GM23248 (cell line): ENCODE results near the gene CEMP1. TPM values are rescaled to one million over a fixed set of nuclear protein-coding genes. Genes with fewer than 3 reads are reported as not detected.

Experiments used
- DNase-seq: peaks from one replicate; pipeline ENCODE4 v3.0.0-alpha.2; 2015
- H2AFZ ChIP-seq: fragments of 200-600 bp; sonication (generic); 2 replicates; pipeline ENCODE4 v1.6.1; 2016; ENCODE audit warnings: antibody characterized with exemption
- H3F3A ChIP-seq: fragments of 200-600 bp; sonication (generic); 2 replicates; pipeline ENCODE4 v1.6.1; 2016; ENCODE audit warnings: mild to moderate bottlenecking, antibody characterized with exemption, mixed run types; ENCODE audit not compliant: insufficient read depth
- H3K27ac ChIP-seq: fragments of 200-600 bp; sonication (generic); 2 replicates; pipeline ENCODE4 v1.5.1; 2016; ENCODE audit warnings: mild to moderate bottlenecking
- H3K27me3 ChIP-seq: fragments of 200-600 bp; sonication (generic); replicated peaks from 2 replicates; pipeline ENCODE4 v1.6.1; 2016; ENCODE audit warnings: mild to moderate bottlenecking; ENCODE audit not compliant: insufficient read depth
- H3K36me3 ChIP-seq: fragments of 200-600 bp; sonication (generic); 2 replicates; pipeline ENCODE4 v1.6.1; 2016; ENCODE audit warnings: low read depth, mild to moderate bottlenecking
- H3K4me1 ChIP-seq: fragments of 200-600 bp; sonication (generic); 2 replicates; pipeline ENCODE4 v1.6.1; 2016; ENCODE audit warnings: mild to moderate bottlenecking; ENCODE audit not compliant: insufficient read depth
- H3K4me2 ChIP-seq: fragments of 200-600 bp; sonication (generic); one replicate; pipeline ENCODE4 v1.6.1; 2016; ENCODE audit warnings: mild to moderate bottlenecking; ENCODE audit not compliant: unreplicated experiment
- H3K4me3 ChIP-seq: fragments of 200-600 bp; sonication (generic); 2 replicates; pipeline ENCODE4 v1.5.1; 2016; ENCODE audit warnings: mild to moderate bottlenecking
- H3K79me2 ChIP-seq: fragments of 200-600 bp; sonication (generic); 2 replicates; pipeline ENCODE4 v1.6.1; 2016; ENCODE audit warnings: mild to moderate bottlenecking; ENCODE audit not compliant: insufficient read depth
- H3K9ac ChIP-seq: fragments of 200-600 bp; sonication (generic); 2 replicates; pipeline ENCODE4 v1.6.1; 2016; ENCODE audit warnings: mild to moderate bottlenecking
- H3K9me2 ChIP-seq: fragments of 200-600 bp; sonication (generic); 2 replicates; pipeline ENCODE4 v1.6.1; 2016; ENCODE audit warnings: mixed run types, mild to moderate bottlenecking, moderate library complexity; ENCODE audit not compliant: insufficient read depth
- H3K9me3 ChIP-seq: fragments of 200-600 bp; sonication (generic); one replicate; pipeline ENCODE4 v1.6.1; 2017; ENCODE audit warnings: low read depth
- H4K20me1 ChIP-seq: fragments of 200-600 bp; sonication (generic); 2 replicates; pipeline ENCODE4 v1.6.0; 2016; ENCODE audit not compliant: insufficient read depth
- EZH2 ChIP-seq: fragments of 200-600 bp; sonication (generic); IDR thresholded peaks from 2 replicates; pipeline ENCODE4 v1.6.1; 2018; ENCODE audit warnings: antibody characterized with exemption, mild to moderate bottlenecking; ENCODE audit not compliant: insufficient read depth, poor library complexity, severe bottlenecking
- EZH2phosphoT487 ChIP-seq: fragments of 200-600 bp; sonication (generic); IDR thresholded peaks from 2 replicates; pipeline ENCODE4 v1.6.1; 2018; ENCODE audit warnings: antibody characterized with exemption, moderate library complexity, mild to moderate bottlenecking, low read depth; ENCODE audit not compliant: insufficient read depth
- WGBS, 2 experiments: methylation state at CpG; one replicate each; pipeline ENCODE4 v1.1.6; 2015 to 2017; ENCODE audit warnings: low lambda C conversion rate in 2 of 2, low coverage in 1 of 2; ENCODE audit errors: missing lambda C conversion rate in 2 of 2; 5-methylcytosine and 5-hydroxymethylcytosine counted together
- in situ Hi-C: fragments of 300-500 bp; cut with MboI; formaldehyde crosslinking; loops from 2 replicates; pipeline ENCODE4 v1.15.0; 2020
- polyA plus RNA-seq: library from polyadenylated mRNA; unstranded; fragments of >200 nt; fragmentation: Nextera tagmentation; extraction: Ambion mirVana; gene quantifications from 2 replicates; pipeline ENCODE4 v1.2.1, GENCODE V29; 2016
- total RNA-seq: library from RNA; depleted of rRNA; stranded (reverse); fragments of >200 nt; shearing (Covaris generic); gene quantifications from 2 replicates; pipeline ENCODE4 v1.2.3, GENCODE V29; 2014

CEMP1 gene
- total and polyA plus RNA-seq, 2 experiments from 2014 or later, result 4.4 TPM; not detected in 1

- Histone ChIP-seq H3K9ac (peak overlapping the region; percentile 78), H3F3A (peaks cover 12% of the 10 kb centered on the region; the same call in 1 of the 2 replicates), H3K4me1 (peaks cover 9% of the 10 kb centered on the region), H4K20me1 (peaks cover 3% of the 10 kb centered on the region; the same call in 1 of the 2 replicates), H3K36me3 (no peaks in the 10 kb centered on the region), H3K27ac (no peak overlapping the region), H3K4me3 (peak overlapping the region; percentile 56), H3K79me2 (peaks cover 20% of the 10 kb centered on the region), H2AFZ (peak overlapping the region; percentile 73), H3K9me3 (no peaks in the 10 kb centered on the region), H3K4me2 (peak overlapping the region; percentile 58), H3K9me2 (no peaks in the 10 kb centered on the region), H3K27me3 (no peaks in the 10 kb centered on the region)
- in situ Hi-C loops, result no loop called here
- DNase-seq, result peak; percentile 70
- TF ChIP-seq EZH2 (no peak), EZH2phosphoT487 (no peak)
- 36 to 46% methylated on average over 19 to 24 of the region's 24 CpGs for WGBS, 2 experiments
Measured at GRCh38 chr16:2511128-2511800, 19.9 kb downstream of the CEMP1 start.

DNA sequence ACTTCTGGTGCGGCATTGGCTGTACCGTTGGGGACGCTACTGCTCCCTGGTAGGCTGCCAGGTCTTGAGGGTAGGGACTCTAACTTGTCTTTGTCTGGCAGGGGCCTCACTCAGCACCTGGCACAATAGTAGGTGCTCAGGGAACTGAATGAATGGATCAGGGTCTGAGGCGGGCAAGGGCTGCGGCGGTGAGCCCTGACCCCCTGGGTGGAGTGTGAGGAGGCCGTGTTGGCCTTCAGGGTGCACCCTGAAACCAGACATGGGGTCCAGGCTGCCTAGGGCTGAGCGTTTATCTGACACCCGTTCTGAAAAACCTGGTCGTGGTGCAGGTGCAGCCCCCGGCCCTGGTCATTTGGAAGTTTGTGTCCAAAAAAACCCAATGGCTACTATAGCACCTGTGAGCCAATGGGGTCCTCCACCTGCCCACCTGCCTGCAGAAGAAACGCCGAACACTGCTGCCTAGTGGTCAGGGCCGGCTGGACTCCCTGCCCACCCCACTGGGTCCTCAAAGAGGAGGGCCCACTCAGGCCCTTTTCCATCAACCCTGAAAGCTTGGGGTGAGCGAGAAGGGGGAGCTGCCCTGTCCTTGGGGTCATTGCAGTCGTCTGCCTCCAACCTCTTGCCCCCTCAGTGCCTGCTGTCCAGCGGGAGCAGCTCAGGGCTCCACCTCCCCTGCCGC lies 22.3 kb downstream of the CEMP1 start:
- 85 to 87% methylated on average over 17 to 18 of the region's 18 CpGs for WGBS, 2 experiments
- no peak overlapping the region for H2AFZ ChIP-seq
- H4K20me1 ChIP-seq, result no peaks in the 10 kb centered on the region
- H3K27ac ChIP-seq, result no peak overlapping the region
- no peaks in the 10 kb centered on the region for H3K4me1 ChIP-seq
- H3K9me2 ChIP-seq, result no peaks in the 10 kb centered on the region
- H3K27me3 ChIP-seq, result no peaks in the 10 kb centered on the region
- DNase-seq, result no peak
- no peaks in the 10 kb centered on the region for H3K9me3 ChIP-seq
- no peaks in the 10 kb centered on the region for H3K79me2 ChIP-seq
- no peaks in the 10 kb centered on the region for H3K36me3 ChIP-seq
- H3K4me2 ChIP-seq, result no peak overlapping the region
- in situ Hi-C loops, result no loop called here
- H3K9ac ChIP-seq, result no peak overlapping the region
- TF ChIP-seq EZH2phosphoT487, result no peak
- peaks cover 4% of the 10 kb centered on the region; the same call in 1 of the 2 replicates for H3F3A ChIP-seq
- no peak overlapping the region for H3K4me3 ChIP-seq

GRCh38 chr16:2507665-2508064 lies 23.5 kb downstream of the CEMP1 start:
- no peak for DNase-seq
- no peaks in the 10 kb centered on the region for H3K79me2 ChIP-seq
- H3K9me3 ChIP-seq, result no peaks in the 10 kb centered on the region
- H3K9ac ChIP-seq, result no peak overlapping the region
- no peaks in the 10 kb centered on the region for H3F3A ChIP-seq
- WGBS, 2 experiments, result 94 to 97% methylated on average over 10 to 11 of the region's 11 CpGs
- H3K4me1 ChIP-seq, result peaks cover 5% of the 10 kb centered on the region; the same call in 1 of the 2 replicates
- no peak for TF ChIP-seq EZH2
- no peak for TF ChIP-seq EZH2phosphoT487
- H3K9me2 ChIP-seq, result no peaks in the 10 kb centered on the region
- H4K20me1 ChIP-seq, result no peaks in the 10 kb centered on the region
- no peak overlapping the region for H3K4me3 ChIP-seq
- no peak overlapping the region for H2AFZ ChIP-seq
- in situ Hi-C loops, result no loop called here
- H3K27me3 ChIP-seq, result no peaks in the 10 kb centered on the region
- H3K27ac ChIP-seq, result no peak overlapping the region
- H3K36me3 ChIP-seq, result no peaks in the 10 kb centered on the region
- no peak overlapping the region for H3K4me2 ChIP-seq

- H3K4me2 ChIP-seq, result no peak overlapping the region
- H3K9me3 ChIP-seq, result no peaks in the 10 kb centered on the region
- H3K79me2 ChIP-seq, result no peaks in the 10 kb centered on the region
- H3K9ac ChIP-seq, result no peak overlapping the region
- H3K4me1 ChIP-seq, result peaks cover 5% of the 10 kb centered on the region; the same call in 1 of the 2 replicates
- H4K20me1 ChIP-seq, result no peaks in the 10 kb centered on the region
- no peaks in the 10 kb centered on the region for H3F3A ChIP-seq
- no peak overlapping the region for H3K27ac ChIP-seq
- H3K4me3 ChIP-seq, result no peak overlapping the region
- in situ Hi-C loops, result no loop called here
- WGBS, 2 experiments, result 92% methylated on average over 14 of the region's 14 CpGs
- H2AFZ ChIP-seq, result no peak overlapping the region
- H3K36me3 ChIP-seq, result no peaks in the 10 kb centered on the region
- H3K9me2 ChIP-seq, result no peaks in the 10 kb centered on the region
- no peak for DNase-seq
- H3K27me3 ChIP-seq, result no peaks in the 10 kb centered on the region
- TF ChIP-seq EZH2phosphoT487 (no peak), EZH2 (no peak)
Measured at GRCh38 chr16:2507052-2507659, 24.1 kb downstream of the CEMP1 start.
